ENCODE data around the gene GLIPR2.

Gene GLIPR2

GRCh38 chr9:36102742-36103495, 33.6 kb upstream of the GLIPR2 start:
- Histone ChIP-seq H3K4me1 (ENCODE audit: control insufficient read depth, low read depth, low read length) (peaks cover 10% of the 10 kb centered on the region), H3K79me1 (ENCODE audit: low read length) (no peaks in the 10 kb centered on the region), H3K18ac (ENCODE audit: low read length) (peak overlapping the region; percentile 80), H3K4me3 (ENCODE audit: low read length) (no peak overlapping the region), H3K27ac (ENCODE audit: low read depth, low read length) (no peak overlapping the region), H2BK5ac (ENCODE audit: low read length) (no peak overlapping the region), H3K23ac (ENCODE audit: low read length) (no peak overlapping the region), H3K79me2 (ENCODE audit: control insufficient read depth, insufficient read depth, low read length) (no peaks in the 10 kb centered on the region), H2AK5ac (ENCODE audit: low read length) (no peak overlapping the region), H3K27me3 (ENCODE audit: insufficient read depth, low read length, poor library complexity) (no peaks in the 10 kb centered on the region), H3K4ac (ENCODE audit: low read depth, low read length) (no peak overlapping the region), H4K8ac (ENCODE audit: low read depth, low read length) (peak overlapping the region; percentile 84), H3K9ac (ENCODE audit: low read length) (peak overlapping the region; percentile 0), H2BK120ac (ENCODE audit: low read depth, low read length) (no peak overlapping the region), H3K56ac (ENCODE audit: low read length) (peak overlapping the region; percentile 2), H3K36me3 (ENCODE audit: control insufficient read depth, insufficient read depth, low read length) (no peaks in the 10 kb centered on the region), H4K5ac (ENCODE audit: low read length) (peak overlapping the region; percentile 1), H2BK15ac (replicated peaks; ENCODE audit: low read depth) (peak overlapping the region; percentile 28), H3K4me2 (ENCODE audit: low read length) (no peak overlapping the region)
- DNase-seq = peak; percentile 94
- no CpG with 5 or more reads among the region's 10 CpGs for WGBS (ENCODE audit: extremely low coverage, insufficient coverage, low lambda C conversion rate)

DNA sequence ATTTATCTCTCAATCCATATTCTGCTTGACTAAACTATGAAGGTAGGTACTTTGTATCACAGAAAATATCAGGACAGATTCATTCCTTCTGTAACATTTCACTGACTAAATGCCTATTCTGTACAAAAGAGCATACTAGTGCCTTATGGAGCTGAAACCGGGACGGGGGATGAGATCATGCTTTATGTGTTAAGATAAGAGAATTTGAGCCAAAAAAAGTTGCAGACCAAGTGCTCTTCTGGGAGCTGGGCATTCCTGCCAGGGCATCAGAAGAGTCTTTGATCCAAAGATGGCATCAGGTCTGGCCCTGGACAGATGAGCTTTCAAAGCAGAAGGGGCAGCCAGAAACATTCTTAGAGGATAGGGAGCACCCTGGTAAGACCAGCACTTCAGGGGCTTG, 27.5 kb upstream of the GLIPR2 start:
- Histone ChIP-seq H2BK5ac (ENCODE audit: low read length) (no peak overlapping the region), H2BK15ac (replicated peaks; ENCODE audit: low read depth) (no peak overlapping the region), H3K4me2 (ENCODE audit: low read length) (no peak overlapping the region), H3K4ac (ENCODE audit: low read depth, low read length) (no peak overlapping the region), H3K4me3 (ENCODE audit: low read length) (no peak overlapping the region), H3K23ac (ENCODE audit: low read length) (no peak overlapping the region), H3K36me3 (ENCODE audit: control insufficient read depth, insufficient read depth, low read length) (no peaks in the 10 kb centered on the region), H2BK120ac (ENCODE audit: low read depth, low read length) (no peak overlapping the region), H4K5ac (ENCODE audit: low read length) (no peak overlapping the region), H3K4me1 (ENCODE audit: control insufficient read depth, low read depth, low read length) (no peaks in the 10 kb centered on the region), H3K56ac (ENCODE audit: low read length) (no peak overlapping the region), H3K9ac (ENCODE audit: low read length) (no peak overlapping the region), H2AK5ac (ENCODE audit: low read length) (no peak overlapping the region), H3K79me2 (ENCODE audit: control insufficient read depth, insufficient read depth, low read length) (no peaks in the 10 kb centered on the region), H3K27ac (ENCODE audit: low read depth, low read length) (no peak overlapping the region), H4K8ac (ENCODE audit: low read depth, low read length) (no peak overlapping the region), H3K18ac (ENCODE audit: low read length) (no peak overlapping the region), H3K27me3 (ENCODE audit: insufficient read depth, low read length, poor library complexity) (no peaks in the 10 kb centered on the region), H3K79me1 (ENCODE audit: low read length) (no peaks in the 10 kb centered on the region)
- no CpG with 5 or more reads among the region's 2 CpGs for WGBS (ENCODE audit: extremely low coverage, insufficient coverage, low lambda C conversion rate)
- DNase-seq = no peak

- no peaks in the 10 kb centered on the region for H3K36me3 ChIP-seq (ENCODE audit: control insufficient read depth, insufficient read depth, low read length)
Measured at GRCh38 chr9:36110434-36110833, 26.1 kb upstream of the GLIPR2 start.

GRCh38 chr9:36112516-36112915, 24.0 kb upstream of the GLIPR2 start:
- no peak overlapping the region for H3K9ac ChIP-seq (ENCODE audit: low read length)
- peaks cover 2% of the 10 kb centered on the region for H3K4me1 ChIP-seq (ENCODE audit: control insufficient read depth, low read depth, low read length)
- no peak overlapping the region for H4K8ac ChIP-seq (ENCODE audit: low read depth, low read length)
- H3K4me3 ChIP-seq (ENCODE audit: low read length) = no peak overlapping the region
- H3K4ac ChIP-seq (ENCODE audit: low read depth, low read length) = no peak overlapping the region
- no peak overlapping the region for H3K4me2 ChIP-seq (ENCODE audit: low read length)
- H3K18ac ChIP-seq (ENCODE audit: low read length) = no peak overlapping the region
- no peak overlapping the region for H2BK15ac ChIP-seq (replicated peaks; ENCODE audit: low read depth)
- no peaks in the 10 kb centered on the region for H3K79me2 ChIP-seq (ENCODE audit: control insufficient read depth, insufficient read depth, low read length)
- no peak overlapping the region for H2BK5ac ChIP-seq (ENCODE audit: low read length)
- no peak overlapping the region for H2AK5ac ChIP-seq (ENCODE audit: low read length)
- DNase-seq = peak; percentile 18
- no peaks in the 10 kb centered on the region for H3K79me1 ChIP-seq (ENCODE audit: low read length)
- no peak overlapping the region for H3K56ac ChIP-seq (ENCODE audit: low read length)
- no peaks in the 10 kb centered on the region for H3K27me3 ChIP-seq (ENCODE audit: insufficient read depth, low read length, poor library complexity)
- H4K5ac ChIP-seq (ENCODE audit: low read length) = no peak overlapping the region
- no peak overlapping the region for H3K23ac ChIP-seq (ENCODE audit: low read length)
- no peaks in the 10 kb centered on the region for H3K36me3 ChIP-seq (ENCODE audit: control insufficient read depth, insufficient read depth, low read length)
- H3K27ac ChIP-seq (ENCODE audit: low read depth, low read length) = no peak overlapping the region
- no CpG with 5 or more reads among the region's 3 CpGs for WGBS (ENCODE audit: extremely low coverage, insufficient coverage, low lambda C conversion rate)
- no peak overlapping the region for H2BK120ac ChIP-seq (ENCODE audit: low read depth, low read length)

More at GRCh38 chr9:36110434-36110833, 26.1 kb upstream of the GLIPR2 start:
- H2BK120ac ChIP-seq (ENCODE audit: low read depth, low read length) = no peak overlapping the region
- no peak overlapping the region for H3K27ac ChIP-seq (ENCODE audit: low read depth, low read length)
- H3K4me3 ChIP-seq (ENCODE audit: low read length) = no peak overlapping the region
- DNase-seq = peak; percentile 25
- H3K9ac ChIP-seq (ENCODE audit: low read length) = no peak overlapping the region
- H2AK5ac ChIP-seq (ENCODE audit: low read length) = no peak overlapping the region
- no peaks in the 10 kb centered on the region for H3K4me1 ChIP-seq (ENCODE audit: control insufficient read depth, low read depth, low read length)
- no CpG with 5 or more reads among the region's 2 CpGs for WGBS (ENCODE audit: extremely low coverage, insufficient coverage, low lambda C conversion rate)
- no peak overlapping the region for H3K4me2 ChIP-seq (ENCODE audit: low read length)
- H2BK15ac ChIP-seq (replicated peaks; ENCODE audit: low read depth) = no peak overlapping the region
- no peaks in the 10 kb centered on the region for H3K79me2 ChIP-seq (ENCODE audit: control insufficient read depth, insufficient read depth, low read length)
- H3K27me3 ChIP-seq (ENCODE audit: insufficient read depth, low read length, poor library complexity) = no peaks in the 10 kb centered on the region
- H4K8ac ChIP-seq (ENCODE audit: low read depth, low read length) = no peak overlapping the region
- H3K23ac ChIP-seq (ENCODE audit: low read length) = no peak overlapping the region
- no peak overlapping the region for H3K56ac ChIP-seq (ENCODE audit: low read length)
- H3K79me1 ChIP-seq (ENCODE audit: low read length) = no peaks in the 10 kb centered on the region
- no peak overlapping the region for H3K4ac ChIP-seq (ENCODE audit: low read depth, low read length)
- no peak overlapping the region for H2BK5ac ChIP-seq (ENCODE audit: low read length)
- no peak overlapping the region for H3K18ac ChIP-seq (ENCODE audit: low read length)
- no peak overlapping the region for H4K5ac ChIP-seq (ENCODE audit: low read length)

DNA sequence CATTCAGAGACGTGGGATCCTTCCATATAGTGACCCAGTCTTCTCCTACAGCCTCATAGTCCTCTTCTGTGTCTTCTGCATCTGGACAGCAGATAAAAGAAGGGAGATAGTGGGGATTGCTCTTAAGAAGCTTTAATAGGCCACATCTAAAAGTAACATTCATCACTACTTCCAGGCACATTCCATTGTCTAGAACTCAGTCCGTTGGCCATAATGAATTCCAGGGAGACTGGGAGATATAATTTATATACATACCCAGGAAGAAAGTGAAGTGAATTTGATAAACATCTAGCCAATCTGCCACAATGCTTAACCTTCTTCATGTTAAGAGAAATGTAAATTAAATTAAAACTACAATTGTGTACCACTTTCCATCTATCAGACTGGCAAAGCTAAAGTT, 22.5 kb upstream of the GLIPR2 start:
- no CpG with 5 or more reads among the region's 2 CpGs for WGBS (ENCODE audit: extremely low coverage, insufficient coverage, low lambda C conversion rate)
- H3K23ac ChIP-seq (ENCODE audit: low read length) = no peak overlapping the region
- no peak overlapping the region for H3K9ac ChIP-seq (ENCODE audit: low read length)
- H2AK5ac ChIP-seq (ENCODE audit: low read length) = no peak overlapping the region
- no peak for DNase-seq
- H3K4ac ChIP-seq (ENCODE audit: low read depth, low read length) = no peak overlapping the region
- H3K27me3 ChIP-seq (ENCODE audit: insufficient read depth, low read length, poor library complexity) = no peaks in the 10 kb centered on the region
- H2BK120ac ChIP-seq (ENCODE audit: low read depth, low read length) = no peak overlapping the region
- no peak overlapping the region for H3K56ac ChIP-seq (ENCODE audit: low read length)
- H4K5ac ChIP-seq (ENCODE audit: low read length) = no peak overlapping the region
- no peak overlapping the region for H2BK5ac ChIP-seq (ENCODE audit: low read length)
- no peaks in the 10 kb centered on the region for H3K36me3 ChIP-seq (ENCODE audit: control insufficient read depth, insufficient read depth, low read length)
- H3K4me3 ChIP-seq (ENCODE audit: low read length) = no peak overlapping the region
- H3K4me2 ChIP-seq (ENCODE audit: low read length) = no peak overlapping the region
- H3K27ac ChIP-seq (ENCODE audit: low read depth, low read length) = no peak overlapping the region
- no peaks in the 10 kb centered on the region for H3K79me1 ChIP-seq (ENCODE audit: low read length)
- H3K79me2 ChIP-seq (ENCODE audit: control insufficient read depth, insufficient read depth, low read length) = no peaks in the 10 kb centered on the region
- no peak overlapping the region for H2BK15ac ChIP-seq (replicated peaks; ENCODE audit: low read depth)
- no peak overlapping the region for H3K18ac ChIP-seq (ENCODE audit: low read length)
- no peak overlapping the region for H4K8ac ChIP-seq (ENCODE audit: low read depth, low read length)
- peaks cover 10% of the 10 kb centered on the region for H3K4me1 ChIP-seq (ENCODE audit: control insufficient read depth, low read depth, low read length)

DNA sequence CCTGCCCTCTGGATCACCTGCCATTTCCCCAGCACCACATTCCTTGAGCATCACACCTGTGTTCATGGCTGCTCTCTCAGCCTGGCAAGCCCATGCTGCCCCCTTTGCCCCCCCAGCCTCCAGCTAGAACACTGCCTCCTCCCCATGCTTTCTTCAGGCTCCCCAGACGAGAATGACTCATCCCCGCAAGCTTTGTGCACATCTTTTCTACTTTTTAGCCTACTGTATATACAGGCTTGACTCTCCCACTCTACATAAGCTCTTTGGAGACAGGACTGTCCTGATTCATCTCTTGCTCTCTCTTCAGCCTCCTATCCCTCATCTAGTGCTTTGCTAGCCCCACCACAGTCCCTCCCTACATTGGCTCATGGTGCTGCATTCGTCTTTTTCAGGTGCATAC, 19.9 kb upstream of the GLIPR2 start:
- DNase-seq = no peak
- no peaks in the 10 kb centered on the region for H3K79me1 ChIP-seq (ENCODE audit: low read length)
- H2BK120ac ChIP-seq (ENCODE audit: low read depth, low read length) = no peak overlapping the region
- H3K4me3 ChIP-seq (ENCODE audit: low read length) = no peak overlapping the region
- H4K8ac ChIP-seq (ENCODE audit: low read depth, low read length) = no peak overlapping the region
- WGBS (ENCODE audit: extremely low coverage, insufficient coverage, low lambda C conversion rate) = no CpG with 5 or more reads among the region's 3 CpGs
- peak overlapping the region; percentile 18 for H3K56ac ChIP-seq (ENCODE audit: low read length)
- H3K27ac ChIP-seq (ENCODE audit: low read depth, low read length) = no peak overlapping the region
- peaks cover 12% of the 10 kb centered on the region for H3K4me1 ChIP-seq (ENCODE audit: control insufficient read depth, low read depth, low read length)
- H2BK15ac ChIP-seq (replicated peaks; ENCODE audit: low read depth) = no peak overlapping the region
- H2BK5ac ChIP-seq (ENCODE audit: low read length) = peak overlapping the region; percentile 10
- no peaks in the 10 kb centered on the region for H3K27me3 ChIP-seq (ENCODE audit: insufficient read depth, low read length, poor library complexity)
- no peak overlapping the region for H4K5ac ChIP-seq (ENCODE audit: low read length)
- H3K36me3 ChIP-seq (ENCODE audit: control insufficient read depth, insufficient read depth, low read length) = no peaks in the 10 kb centered on the region
- H3K18ac ChIP-seq (ENCODE audit: low read length) = no peak overlapping the region
- no peaks in the 10 kb centered on the region for H3K79me2 ChIP-seq (ENCODE audit: control insufficient read depth, insufficient read depth, low read length)
- no peak overlapping the region for H3K23ac ChIP-seq (ENCODE audit: low read length)
- peak overlapping the region; percentile 38 for H2AK5ac ChIP-seq (ENCODE audit: low read length)
- H3K4me2 ChIP-seq (ENCODE audit: low read length) = no peak overlapping the region
- H3K9ac ChIP-seq (ENCODE audit: low read length) = no peak overlapping the region
- H3K4ac ChIP-seq (ENCODE audit: low read depth, low read length) = no peak overlapping the region

Data from mesendoderm (in vitro differentiated cells).